OCI-LY3 (cell line): Measurements from ENCODE around the gene APOBEC3H.

Experiments
- H2AFZ ChIP-seq: fragments of 200-600, 300-600 bp; shearing (Covaris generic); 2 replicates; pipeline ENCODE4 v1.6.0; 2014; ENCODE audit warnings: antibody characterized with exemption, low read depth, low read length
- H3K27ac ChIP-seq: fragments of 200-600, 300-600 bp; sonication (generic); 2 replicates; pipeline ENCODE4 v1.5.1; 2014; ENCODE audit warnings: mild to moderate bottlenecking, low read length, moderate library complexity, mixed read lengths
- H3K27me3 ChIP-seq: fragments of 200-600, 300-600 bp; sonication (generic); 2 replicates; pipeline ENCODE4 v1.6.1; 2014; ENCODE audit warnings: low read depth, low read length, mixed read lengths
- H3K36me3 ChIP-seq: fragments of 200-600, 300-600 bp; sonication (generic); replicated peaks from 2 replicates; pipeline ENCODE3; 2014; ENCODE audit warnings: low read depth, low read length, mixed read lengths
- H3K4me1 ChIP-seq: fragments of 300-600, 200-600 bp; sonication (generic); 2 replicates; pipeline ENCODE4 v1.6.1; 2014; ENCODE audit warnings: low read length, mixed read lengths
- H3K4me2 ChIP-seq: fragments of 200-600, 300-600 bp; sonication (generic); 2 replicates; pipeline ENCODE4 v1.6.1; 2014; ENCODE audit warnings: low read length, mixed read lengths
- H3K4me3 ChIP-seq: fragments of 300-600, 200-600 bp; sonication (generic); 2 replicates; pipeline ENCODE4 v1.5.1; 2014; ENCODE audit warnings: antibody characterized with exemption, mild to moderate bottlenecking, low read length, moderate library complexity
- H3K79me2 ChIP-seq: fragments of 300-600, 200-600 bp; shearing (Covaris generic); 2 replicates; pipeline ENCODE4 v1.6.1; 2014; ENCODE audit warnings: mild to moderate bottlenecking, low read length, mixed read lengths
- H3K9ac ChIP-seq: fragments of 300-600, 200-600 bp; shearing (Covaris generic); 2 replicates; pipeline ENCODE4 v1.6.0; 2014; ENCODE audit warnings: mild to moderate bottlenecking, low read length, moderate library complexity
- H3K9me3 ChIP-seq: fragments of 200-600, 300-600 bp; shearing (Covaris generic); 2 replicates; pipeline ENCODE4 v1.6.1; 2014; ENCODE audit warnings: low read length, mixed read lengths; ENCODE audit not compliant: insufficient read depth
- H4K20me1 ChIP-seq: fragments of 200-600, 300-600 bp; sonication (generic); 2 replicates; pipeline ENCODE4 v1.6.1; 2016; ENCODE audit warnings: low read length, mixed read lengths; ENCODE audit not compliant: insufficient read depth
- CTCF ChIP-seq: fragments of 200-600, 300-600 bp; sonication (generic); IDR thresholded peaks from 2 replicates; pipeline ENCODE4 v1.5.1; 2014; ENCODE audit warnings: antibody characterized with exemption, low read length, low read depth
- EZH2phosphoT487 ChIP-seq: fragments of 200-600 bp; shearing (Covaris generic); IDR thresholded peaks from 2 replicates; pipeline ENCODE4 v1.6.1; 2018; ENCODE audit warnings: antibody characterized with exemption, mixed run types, low read depth

Gene APOBEC3H

GRCh38 chr22:39134366-39135091 is 37.5 kb downstream of the APOBEC3H start:
- H3K9me3 ChIP-seq = no peaks in the 10 kb centered on the region
- H3K4me1 ChIP-seq = no peaks in the 10 kb centered on the region
- H3K9ac ChIP-seq = no peak overlapping the region
- H3K4me2 ChIP-seq = no peak overlapping the region
- peaks cover 11% of the 10 kb centered on the region for H3K27me3 ChIP-seq
- no peaks in the 10 kb centered on the region for H4K20me1 ChIP-seq
- no peak overlapping the region for H2AFZ ChIP-seq
- no peak overlapping the region for H3K4me3 ChIP-seq
- no peaks in the 10 kb centered on the region for H3K36me3 ChIP-seq
- H3K79me2 ChIP-seq = no peaks in the 10 kb centered on the region
- no peak overlapping the region for H3K27ac ChIP-seq
- TF ChIP-seq EZH2phosphoT487 (no peak), CTCF (no peak)

- TF ChIP-seq EZH2phosphoT487 (no peak), CTCF (peak; percentile 70)
- H3K27me3 ChIP-seq = peaks cover 11% of the 10 kb centered on the region
- no peaks in the 10 kb centered on the region for H4K20me1 ChIP-seq
- H3K4me2 ChIP-seq = no peak overlapping the region
- H3K9ac ChIP-seq = no peak overlapping the region
- H3K79me2 ChIP-seq = no peaks in the 10 kb centered on the region
- no peaks in the 10 kb centered on the region for H3K36me3 ChIP-seq
- no peak overlapping the region for H2AFZ ChIP-seq
- H3K9me3 ChIP-seq = no peaks in the 10 kb centered on the region
- H3K27ac ChIP-seq = no peak overlapping the region
- no peak overlapping the region for H3K4me3 ChIP-seq
- H3K4me1 ChIP-seq = no peaks in the 10 kb centered on the region
Measured at GRCh38 chr22:39135092-39135896, 38.2 kb downstream of the APOBEC3H start.

GRCh38 chr22:39136317-39136716 is 39.3 kb downstream of the APOBEC3H start:
- Histone ChIP-seq H3K36me3 (no peaks in the 10 kb centered on the region), H3K4me3 (no peak overlapping the region), H2AFZ (no peak overlapping the region), H3K4me1 (no peaks in the 10 kb centered on the region), H3K9me3 (no peaks in the 10 kb centered on the region), H3K27ac (no peak overlapping the region), H4K20me1 (no peaks in the 10 kb centered on the region), H3K9ac (no peak overlapping the region), H3K27me3 (peaks cover 11% of the 10 kb centered on the region), H3K79me2 (no peaks in the 10 kb centered on the region), H3K4me2 (no peak overlapping the region)
- TF ChIP-seq EZH2phosphoT487 (no peak), CTCF (no peak)

GRCh38 chr22:39138357-39138997 is 41.4 kb downstream of the APOBEC3H start:
- H3K79me2 ChIP-seq = no peaks in the 10 kb centered on the region
- H3K4me3 ChIP-seq = no peak overlapping the region
- H4K20me1 ChIP-seq = no peaks in the 10 kb centered on the region
- H3K4me1 ChIP-seq = no peaks in the 10 kb centered on the region
- no peak overlapping the region for H2AFZ ChIP-seq
- H3K4me2 ChIP-seq = no peak overlapping the region
- H3K27me3 ChIP-seq = no peaks in the 10 kb centered on the region
- H3K9me3 ChIP-seq = no peaks in the 10 kb centered on the region
- H3K36me3 ChIP-seq = no peaks in the 10 kb centered on the region
- TF ChIP-seq CTCF (no peak), EZH2phosphoT487 (no peak)
- H3K27ac ChIP-seq = no peak overlapping the region
- H3K9ac ChIP-seq = no peak overlapping the region
